H9 (cell line): Measurements from ENCODE around the gene DCAF5. TPM values are rescaled to one million over a fixed set of nuclear protein-coding genes. Genes with fewer than 3 reads are reported as not detected.

Source experiments
- DNase-seq: peaks from one replicate; pipeline ENCODE4 v3.0.0-alpha.2; 2017
- H2AFZ ChIP-seq: one replicate; pipeline ENCODE4 v1.6.1; 2013; ENCODE audit warnings: mild to moderate bottlenecking, low read length, control low read depth, moderate library complexity
- H2AK5ac ChIP-seq: 2 replicates; pipeline ENCODE4 v1.6.1; 2013; ENCODE audit warnings: low read length, control low read depth, mixed read lengths; ENCODE audit not compliant: insufficient read length
- H2BK120ac ChIP-seq: one replicate; pipeline ENCODE4 v1.6.1; 2013; ENCODE audit warnings: low read depth, mild to moderate bottlenecking, low read length, control low read depth, inconsistent platforms; ENCODE audit not compliant: poor library complexity, severe bottlenecking
- H2BK12ac ChIP-seq: 2 replicates; pipeline ENCODE4 v1.6.1; 2013; ENCODE audit warnings: low read length, control low read depth, mixed read lengths, low read depth; ENCODE audit not compliant: insufficient read length
- H2BK15ac ChIP-seq: 2 replicates; pipeline ENCODE4 v1.6.1; 2013; ENCODE audit warnings: low read depth, low read length, control low read depth
- H2BK20ac ChIP-seq: one replicate; pipeline ENCODE4 v1.6.1; 2013; ENCODE audit warnings: low read depth, mild to moderate bottlenecking, low read length, control low read depth, inconsistent platforms; ENCODE audit not compliant: poor library complexity, severe bottlenecking
- H2BK5ac ChIP-seq: 2 replicates; pipeline ENCODE4 v1.6.1; 2013; ENCODE audit warnings: low read length, control low read depth, mixed read lengths; ENCODE audit not compliant: insufficient read length
- H3K14ac ChIP-seq: 2 replicates; pipeline ENCODE4 v1.6.1; 2013; ENCODE audit warnings: low read length, control low read depth; ENCODE audit not compliant: insufficient read depth
- H3K18ac ChIP-seq: 2 replicates; pipeline ENCODE4 v1.6.1; 2013; ENCODE audit warnings: low read depth, mild to moderate bottlenecking, mixed read lengths, low read length, control low read depth; ENCODE audit not compliant: insufficient read length
- H3K23ac ChIP-seq: 2 replicates; pipeline ENCODE4 v1.6.1; 2013; ENCODE audit warnings: low read length, control low read depth, mixed read lengths, low read depth; ENCODE audit not compliant: insufficient read length
- H3K23me2 ChIP-seq: 2 replicates; pipeline ENCODE4 v1.6.1; 2013; ENCODE audit warnings: low read depth, mild to moderate bottlenecking, mixed read lengths, low read length, control low read depth; ENCODE audit not compliant: insufficient read length, poor library complexity, severe bottlenecking
- H3K27ac ChIP-seq: 2 replicates; pipeline ENCODE4 v1.5.1; 2013; ENCODE audit warnings: low read length, control low read depth, mixed read lengths, low read depth; ENCODE audit not compliant: insufficient read length
- H3K27me3 ChIP-seq: 2 replicates; pipeline ENCODE4 v1.6.1; 2013; ENCODE audit warnings: low read length, control low read depth, inconsistent platforms; ENCODE audit not compliant: insufficient read depth
- H3K4ac ChIP-seq: 2 replicates; pipeline ENCODE4 v1.6.1; 2013; ENCODE audit warnings: low read depth, mild to moderate bottlenecking, control low read depth, inconsistent platforms, low read length, moderate library complexity
- H3K4me1 ChIP-seq: 2 replicates; pipeline ENCODE4 v1.6.1; 2013; ENCODE audit warnings: low read length, control low read depth, inconsistent platforms; ENCODE audit not compliant: insufficient read depth
- H3K4me2 ChIP-seq: 2 replicates; pipeline ENCODE4 v1.6.1; 2013; ENCODE audit warnings: low read length, control low read depth, mixed read lengths; ENCODE audit not compliant: insufficient read length, insufficient read depth
- H3K56ac ChIP-seq: 2 replicates; pipeline ENCODE4 v1.6.1; 2013; ENCODE audit warnings: low read depth, mild to moderate bottlenecking, mixed read lengths, low read length, control low read depth; ENCODE audit not compliant: insufficient read length
- H3K79me1 ChIP-seq: 2 replicates; pipeline ENCODE4 v1.6.1; 2013; ENCODE audit warnings: low read depth, mild to moderate bottlenecking, moderate library complexity, low read length, control low read depth, inconsistent platforms; ENCODE audit not compliant: insufficient read depth, poor library complexity, severe bottlenecking
- H3K79me2 ChIP-seq: 2 replicates; pipeline ENCODE4 v1.6.1; 2013; ENCODE audit warnings: low read length, control low read depth, inconsistent platforms; ENCODE audit not compliant: insufficient read depth
- H3K9ac ChIP-seq: 2 replicates; pipeline ENCODE4 v1.6.1; 2013; ENCODE audit warnings: low read length, control low read depth, mixed read lengths; ENCODE audit not compliant: insufficient read length; ENCODE audit errors: extremely low read depth
- H3K9me3 ChIP-seq: one replicate; pipeline ENCODE4 v1.6.1; 2013; ENCODE audit warnings: low read depth, low read length, inconsistent platforms; ENCODE audit not compliant: control insufficient read depth
- H3T11ph ChIP-seq: one replicate; pipeline ENCODE4 v1.6.1; 2013; ENCODE audit warnings: mild to moderate bottlenecking, low read length, control low read depth, inconsistent platforms
- H4K20me1 ChIP-seq: one replicate; pipeline ENCODE4 v1.6.1; 2013; ENCODE audit not compliant: control insufficient read depth, insufficient read length, insufficient read depth
- H4K5ac ChIP-seq: 2 replicates; pipeline ENCODE4 v1.6.1; 2013; ENCODE audit warnings: low read depth, mild to moderate bottlenecking, mixed read lengths, low read length, control low read depth; ENCODE audit not compliant: insufficient read length
- H4K8ac ChIP-seq: replicated peaks from 2 replicates; pipeline ENCODE4 v1.6.1; 2013; ENCODE audit warnings: low read length, control low read depth, mixed read lengths, low read depth; ENCODE audit not compliant: insufficient read length
- H4K91ac ChIP-seq: 2 replicates; pipeline ENCODE4 v1.6.1; 2013; ENCODE audit warnings: low read depth, mild to moderate bottlenecking, moderate library complexity, mixed read lengths, low read length, control low read depth; ENCODE audit not compliant: insufficient read length
- H3K27ac Mint-ChIP-seq, 3 experiments: 2 replicates in 2 of 3; 3 replicates in 1 of 3; pipeline ENCODE4 v1.8.0; 2020 to 2021; ENCODE audit warnings: mixed read lengths in 3 of 3, mild to moderate bottlenecking in 1 of 3, moderate library complexity in 1 of 3
- H3K27me3 Mint-ChIP-seq: 2 replicates; pipeline ENCODE4 v1.8.0; 2021; ENCODE audit warnings: low read depth, mild to moderate bottlenecking, moderate library complexity, mixed read lengths
- H3K36me3 Mint-ChIP-seq, 3 experiments: 2 replicates in 2 of 3; 3 replicates in 1 of 3; pipeline ENCODE4 v1.8.0; 2020 to 2021; ENCODE audit warnings: low read depth in 3 of 3, mixed read lengths in 3 of 3; ENCODE audit not compliant: insufficient read depth in 1 of 3
- H3K4me1 Mint-ChIP-seq, 2 experiments: 2 replicates each; pipeline ENCODE4 v1.8.0; 2020; ENCODE audit warnings: mixed read lengths in 2 of 2
- H3K4me3 Mint-ChIP-seq, 2 experiments: 2 replicates in 1 of 2; 3 replicates in 1 of 2; pipeline ENCODE4 v1.8.0; 2020 to 2021; ENCODE audit warnings: mild to moderate bottlenecking in 2 of 2, mixed read lengths in 2 of 2, moderate library complexity in 1 of 2
- H3K9me3 Mint-ChIP-seq, 2 experiments: 2 replicates in 1 of 2; 3 replicates in 1 of 2; pipeline ENCODE4 v1.8.0; 2020; ENCODE audit warnings: mild to moderate bottlenecking in 2 of 2, mixed read lengths in 2 of 2, moderate library complexity in 1 of 2
- WGBS: extraction: QIAGEN DNeasy Blood & Tissue Kit; methylation state at CpG from one replicate; pipeline ENCODE4 v1.1.7; 2013; ENCODE audit warnings: missing lambda C conversion rate, low lambda C conversion rate, mixed read lengths; ENCODE audit not compliant: insufficient read length; ENCODE audit errors: extremely low coverage; 5-methylcytosine and 5-hydroxymethylcytosine counted together
- total RNA-seq: library from RNA; stranded (reverse); gene quantifications from 2 replicates; pipeline ENCODE4 v1.2.1, GENCODE V29; 2021
- TF ChIP-seq, protein P1 (sequence below): fragments of 200-600 bp; sonication (generic); conservative IDR thresholded peaks from 3 replicates; pipeline ENCODE4 v1.8.0; 2021; ENCODE audit warnings: antibody characterized with exemption, mild to moderate bottlenecking

The DCAF5 gene
- total RNA-seq, 1 experiment from 2014 or later: 31.4 TPM

DNA sequence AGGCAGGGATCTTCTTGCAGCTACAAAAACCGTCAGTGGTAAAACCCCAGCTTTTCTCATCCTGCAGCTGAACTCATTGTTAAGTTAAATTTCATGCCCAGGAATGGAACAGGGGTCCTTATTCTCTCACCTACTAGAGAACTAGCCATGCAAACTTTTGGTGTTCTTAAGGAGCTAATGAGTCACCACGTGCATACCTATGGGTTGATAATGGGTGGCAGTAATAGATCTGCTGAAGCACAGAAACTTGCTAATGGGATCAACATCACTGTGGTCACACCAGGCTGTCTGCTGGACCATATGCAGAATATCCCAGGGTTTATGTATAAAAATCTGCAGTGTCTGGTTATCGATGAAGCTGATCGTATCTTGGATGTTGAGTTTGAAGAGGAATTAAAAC lies 68.9 kb downstream of the DCAF5 start:
- Histone ChIP-seq H2AK5ac (no peak overlapping the region), H3K4me2 (no peak overlapping the region), H3T11ph (no peak overlapping the region), H4K5ac (no peak overlapping the region), H4K91ac (no peak overlapping the region), H3K18ac (no peak overlapping the region), H3K4me1 (peaks cover 2% of the 10 kb centered on the region; the same call in 1 of the 2 replicates), H2BK5ac (no peak overlapping the region), H3K14ac (no peak overlapping the region), H4K8ac (no peak overlapping the region), H3K79me2 (no peaks in the 10 kb centered on the region), H3K9me3 (no peaks in the 10 kb centered on the region), H3K23ac (no peak overlapping the region), H3K23me2 (no peaks in the 10 kb centered on the region), H2BK20ac (no peak overlapping the region), H3K79me1 (no peaks in the 10 kb centered on the region), H3K9ac (no peak overlapping the region), H2AFZ (no peak overlapping the region), H2BK15ac (no peak overlapping the region), H3K27ac (no peak overlapping the region), H4K20me1 (no peaks in the 10 kb centered on the region), H2BK12ac (no peak overlapping the region), H3K4ac (no peak overlapping the region), H2BK120ac (no peak overlapping the region), H3K56ac (no peak overlapping the region), H3K27me3 (no peaks in the 10 kb centered on the region)
- Mint-ChIP-seq H3K4me3 (no peak overlapping the region), H3K27ac (no peak overlapping the region), H3K36me3 (peaks cover 0 to 11% (median 11%) of the 10 kb centered on the region in 3 experiments; a peak in 4 of 7 replicates), H3K4me1 (peaks cover 4 to 10% of the 10 kb centered on the region in 2 experiments; a peak in 2 of 4 replicates), H3K27me3 (no peaks in the 10 kb centered on the region), H3K9me3 (no peaks in the 10 kb centered on the region)
- TF ChIP-seq, protein P1, sequence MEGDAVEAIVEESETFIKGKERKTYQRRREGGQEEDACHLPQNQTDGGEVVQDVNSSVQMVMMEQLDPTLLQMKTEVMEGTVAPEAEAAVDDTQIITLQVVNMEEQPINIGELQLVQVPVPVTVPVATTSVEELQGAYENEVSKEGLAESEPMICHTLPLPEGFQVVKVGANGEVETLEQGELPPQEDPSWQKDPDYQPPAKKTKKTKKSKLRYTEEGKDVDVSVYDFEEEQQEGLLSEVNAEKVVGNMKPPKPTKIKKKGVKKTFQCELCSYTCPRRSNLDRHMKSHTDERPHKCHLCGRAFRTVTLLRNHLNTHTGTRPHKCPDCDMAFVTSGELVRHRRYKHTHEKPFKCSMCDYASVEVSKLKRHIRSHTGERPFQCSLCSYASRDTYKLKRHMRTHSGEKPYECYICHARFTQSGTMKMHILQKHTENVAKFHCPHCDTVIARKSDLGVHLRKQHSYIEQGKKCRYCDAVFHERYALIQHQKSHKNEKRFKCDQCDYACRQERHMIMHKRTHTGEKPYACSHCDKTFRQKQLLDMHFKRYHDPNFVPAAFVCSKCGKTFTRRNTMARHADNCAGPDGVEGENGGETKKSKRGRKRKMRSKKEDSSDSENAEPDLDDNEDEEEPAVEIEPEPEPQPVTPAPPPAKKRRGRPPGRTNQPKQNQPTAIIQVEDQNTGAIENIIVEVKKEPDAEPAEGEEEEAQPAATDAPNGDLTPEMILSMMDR: no peak
- WGBS: no CpG with 5 or more reads among the region's 4 CpGs
- DNase-seq: no peak
